Kidney epithelial cell (primary cell): Measurements from ENCODE around the gene EP400. TPM values are rescaled to one million over a fixed set of nuclear protein-coding genes. Genes with fewer than 3 reads are reported as not detected.

ENCODE experiments used
- DNase-seq: peaks from one replicate; pipeline ENCODE4 v3.0.0-alpha.2; 2010; ENCODE audit warnings: low read depth
- H3K27me3 ChIP-seq: 2 replicates; pipeline ENCODE4 v1.6.0; 2011; ENCODE audit warnings: low read length; ENCODE audit not compliant: control insufficient read depth, insufficient read depth
- H3K36me3 ChIP-seq: 2 replicates; pipeline ENCODE4 v1.5.1; 2011; ENCODE audit warnings: low read length; ENCODE audit not compliant: control insufficient read depth, insufficient read depth
- H3K4me3 ChIP-seq: 2 replicates; pipeline ENCODE4 v1.5.1; 2011; ENCODE audit warnings: low read depth, mild to moderate bottlenecking, control low read depth, low read length
- CTCF ChIP-seq: IDR thresholded peaks from 2 replicates; pipeline ENCODE4 v1.5.1; 2011; ENCODE audit warnings: mild to moderate bottlenecking, moderate library complexity, low read length, control low read depth, inconsistent platforms; ENCODE audit not compliant: insufficient read depth, poor library complexity, severe bottlenecking
- total RNA-seq: library from RNA; depleted of rRNA; stranded (reverse); fragments of >200 nt; gene quantifications from 2 replicates; pipeline ENCODE4 v1.2.3, GENCODE V29; 2015

EP400 gene
- total RNA-seq, 1 donor from 2014 or later, result 21.4 TPM

- Histone ChIP-seq H3K27me3 (no peaks in the 10 kb centered on the region), H3K4me3 (no peak overlapping the region), H3K36me3 (peaks cover 4% of the 10 kb centered on the region)
- TF ChIP-seq CTCF, result no peak
- DNase-seq, result no peak
Measured at GRCh38 chr12:132014092-132014914, 64.6 kb downstream of the EP400 start.

DNA sequence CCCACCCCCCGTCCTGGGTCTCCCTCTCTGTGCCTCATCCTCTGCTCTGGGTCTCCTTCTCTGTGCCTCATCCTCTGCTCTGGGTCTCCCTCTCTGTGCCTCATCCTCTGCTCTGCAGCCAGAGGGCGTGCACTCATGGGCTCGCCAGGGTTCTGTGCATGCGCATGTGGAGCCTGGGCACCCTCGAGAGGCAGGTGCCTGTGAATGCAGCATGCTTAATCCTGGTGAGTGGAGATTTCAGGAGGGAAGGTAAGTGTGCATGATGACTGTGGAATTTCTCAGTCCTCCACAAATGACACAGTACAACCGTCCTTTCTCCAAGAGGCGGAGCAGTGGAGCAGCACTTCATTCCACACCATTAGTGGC lies 65.2 kb downstream of the EP400 start:
- no peak for TF ChIP-seq CTCF
- Histone ChIP-seq H3K27me3 (no peaks in the 10 kb centered on the region), H3K36me3 (peaks cover 4% of the 10 kb centered on the region), H3K4me3 (no peak overlapping the region)
- DNase-seq, result no peak

- Histone ChIP-seq H3K27me3 (no peaks in the 10 kb centered on the region), H3K36me3 (peaks cover 4% of the 10 kb centered on the region), H3K4me3 (no peak overlapping the region)
- TF ChIP-seq CTCF, result no peak
- DNase-seq, result no peak
Measured at GRCh38 chr12:132015686-132016430, 66.1 kb downstream of the EP400 start.

DNA sequence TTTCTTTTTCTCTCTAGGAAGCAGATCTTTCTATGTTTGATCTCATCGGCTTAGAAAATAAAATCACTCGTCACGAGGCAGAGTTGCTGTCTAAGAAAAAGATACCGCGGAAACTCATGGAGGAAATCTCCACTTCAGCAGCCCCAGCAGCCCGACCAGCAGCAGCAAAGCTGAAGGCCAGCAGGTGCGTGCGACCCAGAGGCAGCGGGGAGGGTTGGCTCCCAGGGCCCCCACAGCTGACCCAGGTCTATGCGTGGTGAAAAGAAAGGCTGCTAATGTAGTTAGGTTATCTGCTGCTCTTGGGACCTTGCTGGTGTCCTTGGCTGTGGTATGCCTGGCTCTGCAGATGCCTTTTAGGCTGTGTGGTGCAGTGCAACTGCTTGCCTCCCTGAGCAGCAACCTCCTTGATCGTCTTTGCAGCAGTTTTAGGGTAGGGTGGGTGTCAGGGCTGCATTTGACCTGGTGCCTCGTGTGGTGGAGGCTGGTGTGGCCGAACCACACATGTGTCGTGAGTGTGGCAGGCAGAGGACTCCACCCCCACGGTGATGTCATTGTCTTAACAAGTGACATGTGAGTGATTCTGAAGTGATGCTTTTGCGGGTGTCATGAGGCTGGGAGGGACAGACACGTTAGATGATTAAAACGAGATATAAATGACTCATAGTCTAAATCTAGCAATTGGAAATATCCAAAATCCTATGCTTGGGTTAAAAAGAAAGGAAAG lies 68.6 kb downstream of the EP400 start:
- no peaks in the 10 kb centered on the region for H3K27me3 ChIP-seq
- TF ChIP-seq CTCF, result no peak
- H3K36me3 ChIP-seq, result peaks cover 2% of the 10 kb centered on the region
- H3K4me3 ChIP-seq, result no peak overlapping the region
- DNase-seq, result no peak

DNA sequence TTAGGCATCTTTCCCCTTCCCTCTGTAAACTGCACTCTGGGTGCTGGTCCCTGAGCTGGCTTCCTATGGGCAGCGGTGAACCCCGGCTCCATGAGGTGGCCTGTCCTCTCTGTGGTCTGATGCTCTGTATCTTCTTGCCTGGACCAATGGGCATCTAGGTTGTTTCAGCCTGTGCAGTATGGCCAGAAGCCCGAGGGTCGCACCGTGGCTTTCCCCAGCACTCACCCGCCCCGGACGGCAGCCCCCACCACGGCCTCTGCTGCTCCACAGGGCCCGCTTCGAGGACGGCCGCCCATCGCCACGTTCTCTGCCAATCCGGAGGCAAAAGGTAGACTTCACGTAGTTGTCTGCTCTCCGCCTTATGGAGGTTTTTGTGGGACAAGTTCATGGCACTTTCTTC lies 70.1 kb downstream of the EP400 start:
- TF ChIP-seq CTCF, result no peak
- Histone ChIP-seq H3K27me3 (no peaks in the 10 kb centered on the region), H3K36me3 (peaks cover 2% of the 10 kb centered on the region), H3K4me3 (no peak overlapping the region)
- DNase-seq, result no peak
